Measurements from ENCODE around the gene GPR87. TPM values are rescaled to one million over a fixed set of nuclear protein-coding genes. Genes with fewer than 3 reads are reported as not detected.

The GPR87 gene
- total RNA-seq, 1 experiment from 2014 or later, result 15.5 TPM

GRCh38 chr3:151306168-151306810 lies 10.3 kb downstream of the GPR87 start:
- no peaks in the 10 kb centered on the region for H3K9me3 ChIP-seq (ENCODE audit: insufficient read depth, low read depth)
- BruUV-seq (replicated peaks), result no TSS peak
- H3F3A ChIP-seq (ENCODE audit: insufficient read depth, low read depth), result peaks cover 52% of the 10 kb centered on the region
- peak overlapping the region; percentile 38 for H3K4me3 ChIP-seq
- DNase-seq, result no peak
- no peaks in the 10 kb centered on the region for H3K9me2 ChIP-seq (ENCODE audit: insufficient read depth)
- H3K4me2 ChIP-seq, result peak overlapping the region; percentile 70
- no peaks in the 10 kb centered on the region for H4K20me1 ChIP-seq (ENCODE audit: insufficient read depth)
- TF ChIP-seq EZH2 (IDR thresholded peaks at IDR 0.05; ENCODE audit: low read depth), result no peak
- no peaks in the 10 kb centered on the region for H3K27me3 ChIP-seq (ENCODE audit: insufficient read depth, low read depth)
- H2AFZ ChIP-seq, result peak overlapping the region; percentile 4; the same call in 1 of the 2 replicates
- intact Hi-C loops (cut with micrococcal nuclease; ENCODE audit: unreplicated experiment), result loop anchor here (5.0 to 10.0 kb wide), 3 partner anchors 531 to 959 kb away; partner anchors contain the start of gene MBNL1
- no peaks in the 10 kb centered on the region for H3K36me3 ChIP-seq (ENCODE audit: low read depth)
- peaks cover 51% of the 10 kb centered on the region for H3K79me2 ChIP-seq (ENCODE audit: low read depth)
- peak overlapping the region; percentile 96 for H3K27ac ChIP-seq
- ChIA-PET CTCF (interaction anchor here (0.7 to 3.3 kb wide), 2 partner anchors 21 to 78 kb away, joined by 3 to 16 read pairs; no protein-coding TSS in a partner anchor), POLR2A (ENCODE audit: unreplicated experiment) (interaction anchor here (0.5 to 1.3 kb wide), 4 partner anchors 10 to 238 kb away, joined by 3 to 16 read pairs (median 8); partner anchors contain the start of gene GPR87)
- H3K4me1 ChIP-seq (replicated peaks; ENCODE audit: insufficient read depth), result peaks cover 77% of the 10 kb centered on the region

- no peak for TF ChIP-seq EZH2 (IDR thresholded peaks at IDR 0.05; ENCODE audit: low read depth)
- H3K27ac ChIP-seq, result peak overlapping the region; percentile 96
- peak overlapping the region; percentile 38 for H3K4me3 ChIP-seq
- intact Hi-C loops (cut with micrococcal nuclease; ENCODE audit: unreplicated experiment), result loop anchor here (1.0 to 10.0 kb wide), 8 partner anchors 11 to 960 kb away; partner anchors contain the start of genes GPR87 and MBNL1
- TSS peak; percentile 81 for BruUV-seq (replicated peaks)
- H3K36me3 ChIP-seq (ENCODE audit: low read depth), result no peaks in the 10 kb centered on the region
- H3K27me3 ChIP-seq (ENCODE audit: insufficient read depth, low read depth), result no peaks in the 10 kb centered on the region
- no peaks in the 10 kb centered on the region for H3K9me3 ChIP-seq (ENCODE audit: insufficient read depth, low read depth)
- CTCF ChIA-PET, result interaction anchor here (0.7 to 3.3 kb wide), 3 partner anchors 22 to 134 kb away, joined by 3 to 16 read pairs (median 9); no protein-coding TSS in a partner anchor
- peak overlapping the region; percentile 4; the same call in 1 of the 2 replicates for H2AFZ ChIP-seq
- peaks cover 52% of the 10 kb centered on the region for H3F3A ChIP-seq (ENCODE audit: insufficient read depth, low read depth)
- peak in 1 of 2 experiments; percentile 37 for DNase-seq
- no peaks in the 10 kb centered on the region for H3K9me2 ChIP-seq (ENCODE audit: insufficient read depth)
- peaks cover 80% of the 10 kb centered on the region for H3K4me1 ChIP-seq (replicated peaks; ENCODE audit: insufficient read depth)
- H3K4me2 ChIP-seq, result peak overlapping the region; percentile 70
- H3K79me2 ChIP-seq (ENCODE audit: low read depth), result peaks cover 49% of the 10 kb centered on the region
- no peaks in the 10 kb centered on the region for H4K20me1 ChIP-seq (ENCODE audit: insufficient read depth)
- POLR2A ChIA-PET (ENCODE audit: unreplicated experiment), result interaction anchor here (0.5 to 1.0 kb wide), 7 partner anchors 8 to 762 kb away, joined by 3 to 16 read pairs (median 3); no protein-coding TSS in a partner anchor
Observed at GRCh38 chr3:151305775-151306151, 10.9 kb downstream of the GPR87 start.

- BruUV-seq (replicated peaks), result no TSS peak
- peak; percentile 95 to 99 for DNase-seq
- H2AFZ ChIP-seq, result peak overlapping the region; percentile 65
- peak overlapping the region; percentile 96 for H3K27ac ChIP-seq
- H3F3A ChIP-seq (ENCODE audit: insufficient read depth, low read depth), result peaks cover 52% of the 10 kb centered on the region
- POLR2A ChIA-PET (ENCODE audit: unreplicated experiment), result interaction anchor here (0.5 to 1.0 kb wide), 10 partner anchors 9 to 1854 kb away, joined by 3 to 16 read pairs (median 4); no protein-coding TSS in a partner anchor
- peak overlapping the region; percentile 51; the same call in 1 of the 2 replicates for H3K4me3 ChIP-seq
- intact Hi-C loops (cut with micrococcal nuclease; ENCODE audit: unreplicated experiment), result loop anchor here (1.0 to 10.0 kb wide), 8 partner anchors 11 to 960 kb away; partner anchors contain the start of genes GPR87 and MBNL1
- peaks cover 77% of the 10 kb centered on the region for H3K4me1 ChIP-seq (replicated peaks; ENCODE audit: insufficient read depth)
- H4K20me1 ChIP-seq (ENCODE audit: insufficient read depth), result no peaks in the 10 kb centered on the region
- no peaks in the 10 kb centered on the region for H3K27me3 ChIP-seq (ENCODE audit: insufficient read depth, low read depth)
- H3K9me2 ChIP-seq (ENCODE audit: insufficient read depth), result no peaks in the 10 kb centered on the region
- peaks cover 43% of the 10 kb centered on the region for H3K79me2 ChIP-seq (ENCODE audit: low read depth)
- CTCF ChIA-PET, result interaction anchor here (0.7 to 3.3 kb wide), 4 partner anchors 13 to 134 kb away, joined by 3 to 16 read pairs (median 6); no protein-coding TSS in a partner anchor
- TF ChIP-seq CTCF (conservative IDR thresholded peaks at IDR 0.05), result no peak
- no peak for TF ChIP-seq EZH2 (IDR thresholded peaks at IDR 0.05; ENCODE audit: low read depth)
- no peaks in the 10 kb centered on the region for H3K36me3 ChIP-seq (ENCODE audit: low read depth)
- H3K4me2 ChIP-seq, result peak overlapping the region; percentile 70
- no peaks in the 10 kb centered on the region for H3K9me3 ChIP-seq (ENCODE audit: insufficient read depth, low read depth)
Observed at GRCh38 chr3:151305060-151305774, 11.4 kb downstream of the GPR87 start.

Data from PC-9 (cell line).